Natural killer cell (primary cell): ENCODE data around the gene PTPRR. TPM values are rescaled to one million over a fixed set of nuclear protein-coding genes. Genes with fewer than 3 reads are reported as not detected.
A peak's percentile ranks its signal among the peaks of the same experiment; 100 is the strongest.

Source experiments
- ATAC-seq, 3 donors: fragments of 150-1000 bp in 2 of 3; fragments of 200-7000 bp in 1 of 3; cut with Tn5 transposase; 1 replicate in 1 of 3; 2 replicates in 2 of 3; pipeline ENCODE4 v1.10.0; 2021; ENCODE audit warnings: mild to moderate bottlenecking in 2 of 3, moderate library complexity in 2 of 3
- DNase-seq, 2 donors: peaks; one replicate each; pipeline versions ENCODE4 v3.0.0 to v3.0.0-alpha.2; 2013 to 2021; ENCODE audit warnings: mixed read lengths in 1 of 2
- H3K27ac ChIP-seq: one replicate; pipeline ENCODE4 v1.5.1; 2013; ENCODE audit warnings: mild to moderate bottlenecking, low read length
- H3K27me3 ChIP-seq: one replicate; pipeline ENCODE4 v1.6.1; 2013; ENCODE audit warnings: low read length; ENCODE audit not compliant: control insufficient read depth, insufficient read depth
- H3K36me3 ChIP-seq: one replicate; pipeline ENCODE4 v1.6.1; 2013; ENCODE audit warnings: low read length; ENCODE audit not compliant: control insufficient read depth, insufficient read depth
- H3K4me1 ChIP-seq: one replicate; pipeline ENCODE4 v1.6.1; 2013; ENCODE audit warnings: low read length; ENCODE audit not compliant: control insufficient read depth, insufficient read depth
- H3K4me3 ChIP-seq: one replicate; pipeline ENCODE4 v1.5.1; 2013; ENCODE audit warnings: low read length
- H3K9me3 ChIP-seq: one replicate; pipeline ENCODE4 v1.6.1; 2013; ENCODE audit warnings: low read length; ENCODE audit not compliant: control insufficient read depth, insufficient read depth
- H3K27ac Mint-ChIP-seq, 2 donors: one replicate each; pipeline ENCODE4 v1.8.0; 2022; ENCODE audit warnings: mild to moderate bottlenecking in 2 of 2, mixed read lengths in 2 of 2, moderate library complexity in 1 of 2
- H3K27me3 Mint-ChIP-seq, 2 donors: one replicate each; pipeline ENCODE4 v1.8.0; 2022; ENCODE audit warnings: low read depth in 2 of 2, mixed read lengths in 2 of 2
- H3K36me3 Mint-ChIP-seq: one replicate; pipeline ENCODE4 v1.8.0; 2022; ENCODE audit warnings: mixed read lengths
- H3K4me1 Mint-ChIP-seq, 2 donors: one replicate each; pipeline ENCODE4 v1.8.0; 2022; ENCODE audit warnings: mixed read lengths in 2 of 2
- H3K4me3 Mint-ChIP-seq: one replicate; pipeline ENCODE4 v1.8.0; 2022; ENCODE audit warnings: mild to moderate bottlenecking, moderate library complexity, mixed read lengths
- H3K9me3 Mint-ChIP-seq, 2 donors: one replicate each; pipeline ENCODE4 v1.8.0; 2022; ENCODE audit warnings: mixed read lengths in 2 of 2
- WGBS: methylation state at CpG from one replicate; pipeline ENCODE4 v1.1.7; 2013; ENCODE audit warnings: missing lambda C conversion rate; ENCODE audit not compliant: insufficient coverage; 5-methylcytosine and 5-hydroxymethylcytosine counted together
- intact Hi-C: fragments of 100-400 bp; cut with micrococcal nuclease; formaldehyde crosslinking; loops from one replicate; pipeline ENCODE4 v1.14.2; 2022
- total RNA-seq, 4 donors: library from RNA; stranded (reverse); fragments of 120-200 nt in 1 of 4; gene quantifications; one replicate each; pipeline versions ENCODE4 v1.2.3 to v1.2.4, GENCODE V29; 2013 to 2022
- TF ChIP-seq, protein P1 (sequence below): fragments of 200-600 bp; IDR thresholded peaks from one replicate; pipeline ENCODE4 v1.8.0; 2022; ENCODE audit warnings: antibody characterized with exemption

PTPRR gene
- total RNA-seq, 3 donors from 2014 or later (not counting 1 experiment from before 2014, with no cell fraction given), result 0.91 to 1.3 TPM; not detected in 1

DNA sequence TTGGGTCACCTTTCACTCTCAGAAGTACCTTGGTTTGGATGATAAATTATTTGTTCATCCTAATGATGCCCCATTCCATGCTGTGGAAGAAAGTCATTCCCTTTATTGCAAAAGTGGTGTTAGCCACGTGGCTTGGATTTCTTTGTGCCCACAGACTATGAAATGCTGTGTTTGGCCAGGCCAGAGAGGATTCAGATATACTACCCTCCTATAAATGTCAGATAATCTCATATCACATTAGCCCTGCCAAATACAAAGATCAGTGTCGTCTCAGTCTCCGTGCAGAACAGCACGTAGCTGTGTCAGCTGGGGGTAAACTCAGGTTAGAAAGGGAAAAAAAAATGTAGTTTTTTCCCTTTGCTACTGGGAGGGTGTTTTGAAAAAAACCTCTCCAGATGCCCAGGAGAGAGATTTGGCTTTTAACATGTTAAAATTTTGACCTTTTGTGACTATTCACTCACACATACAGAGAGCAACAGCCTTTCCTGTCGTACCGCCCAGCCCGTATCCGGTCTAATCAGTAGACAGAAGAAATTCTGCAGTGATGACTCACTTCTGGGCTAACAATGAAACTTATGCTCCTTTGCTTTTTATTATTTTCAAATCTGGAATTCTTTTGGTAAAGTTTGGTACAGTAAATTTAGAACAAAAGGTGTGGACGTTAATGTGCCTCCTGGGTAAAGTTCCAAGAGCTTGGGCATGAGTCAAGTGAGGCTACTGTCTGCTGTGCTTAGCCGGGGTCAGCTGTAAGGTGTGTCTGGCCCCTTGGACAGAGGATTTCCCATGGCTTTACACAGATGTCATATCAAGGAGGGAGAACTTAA lies 274.8 kb downstream of the PTPRR start:
- peak overlapping the region; percentile 97 for H3K27ac ChIP-seq
- Mint-ChIP-seq H3K36me3 (no peaks in the 10 kb centered on the region), H3K27ac (peak overlapping the region; percentile 92 to 96), H3K27me3 (no peaks in the 10 kb centered on the region), H3K4me1 (peaks cover 42 to 51% of the 10 kb centered on the region in 2 donors), H3K9me3 (no peaks in the 10 kb centered on the region), H3K4me3 (peak overlapping the region; percentile 88)
- TF ChIP-seq, protein P1, sequence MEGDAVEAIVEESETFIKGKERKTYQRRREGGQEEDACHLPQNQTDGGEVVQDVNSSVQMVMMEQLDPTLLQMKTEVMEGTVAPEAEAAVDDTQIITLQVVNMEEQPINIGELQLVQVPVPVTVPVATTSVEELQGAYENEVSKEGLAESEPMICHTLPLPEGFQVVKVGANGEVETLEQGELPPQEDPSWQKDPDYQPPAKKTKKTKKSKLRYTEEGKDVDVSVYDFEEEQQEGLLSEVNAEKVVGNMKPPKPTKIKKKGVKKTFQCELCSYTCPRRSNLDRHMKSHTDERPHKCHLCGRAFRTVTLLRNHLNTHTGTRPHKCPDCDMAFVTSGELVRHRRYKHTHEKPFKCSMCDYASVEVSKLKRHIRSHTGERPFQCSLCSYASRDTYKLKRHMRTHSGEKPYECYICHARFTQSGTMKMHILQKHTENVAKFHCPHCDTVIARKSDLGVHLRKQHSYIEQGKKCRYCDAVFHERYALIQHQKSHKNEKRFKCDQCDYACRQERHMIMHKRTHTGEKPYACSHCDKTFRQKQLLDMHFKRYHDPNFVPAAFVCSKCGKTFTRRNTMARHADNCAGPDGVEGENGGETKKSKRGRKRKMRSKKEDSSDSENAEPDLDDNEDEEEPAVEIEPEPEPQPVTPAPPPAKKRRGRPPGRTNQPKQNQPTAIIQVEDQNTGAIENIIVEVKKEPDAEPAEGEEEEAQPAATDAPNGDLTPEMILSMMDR, result no peak
- WGBS, result 28% methylated on average over 10 of the region's 10 CpGs
- ATAC-seq, result peak; percentile 96 to 98 (median 96)
- intact Hi-C loops, result loop anchor here (1.0 to 10.0 kb wide), 3 partner anchors 15 to 72 kb away; no protein-coding TSS in a partner anchor
- no peaks in the 10 kb centered on the region for H3K9me3 ChIP-seq
- no peaks in the 10 kb centered on the region for H3K36me3 ChIP-seq
- peak; percentile 11 to 46 for DNase-seq
- H3K4me1 ChIP-seq, result peaks cover 15% of the 10 kb centered on the region
- no peaks in the 10 kb centered on the region for H3K27me3 ChIP-seq
- H3K4me3 ChIP-seq, result peak overlapping the region; percentile 11

DNA sequence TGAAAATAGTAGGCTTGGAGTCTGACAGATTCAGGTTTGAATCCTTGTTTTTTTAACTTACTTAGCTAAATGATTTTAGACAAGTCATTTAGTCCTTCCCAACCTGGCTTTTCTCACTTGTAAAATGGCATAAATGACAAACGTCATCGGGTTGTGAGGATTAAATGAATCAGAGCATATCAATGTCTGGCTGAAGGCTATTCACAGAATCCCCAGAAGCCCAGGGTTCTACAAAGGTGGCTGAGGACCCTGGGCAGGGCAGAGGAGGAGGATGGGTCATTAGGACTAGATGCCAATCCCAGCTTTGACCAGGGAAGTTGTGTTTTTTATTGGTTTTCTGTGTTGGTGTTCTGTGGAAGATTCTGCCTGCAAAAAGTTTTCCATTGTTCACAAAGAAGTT lies 275.7 kb downstream of the PTPRR start:
- no peaks in the 10 kb centered on the region for H3K36me3 Mint-ChIP-seq
- H3K9me3 ChIP-seq, result no peaks in the 10 kb centered on the region
- no peak overlapping the region for H3K4me3 ChIP-seq
- no peaks in the 10 kb centered on the region for H3K36me3 ChIP-seq
- no peaks in the 10 kb centered on the region for H3K27me3 ChIP-seq
- DNase-seq (no peak), ATAC-seq (no peak)
- H3K9me3 Mint-ChIP-seq, result no peaks in the 10 kb centered on the region
- 89% methylated on average over 2 of the region's 2 CpGs for WGBS
- H3K4me3 Mint-ChIP-seq, result peak overlapping the region; percentile 88
- intact Hi-C loops, result loop anchor here (5.0 to 10.0 kb wide), 2 partner anchors 50 to 72 kb away; no protein-coding TSS in a partner anchor
- peaks cover 44 to 55% of the 10 kb centered on the region in 2 donors for H3K4me1 Mint-ChIP-seq
- H3K27me3 Mint-ChIP-seq, result no peaks in the 10 kb centered on the region
- H3K27ac Mint-ChIP-seq, result peak overlapping the region; percentile 92 to 96
- H3K4me1 ChIP-seq, result peaks cover 15% of the 10 kb centered on the region
- TF ChIP-seq, protein P1, result no peak
- peak overlapping the region; percentile 97 for H3K27ac ChIP-seq

DNA sequence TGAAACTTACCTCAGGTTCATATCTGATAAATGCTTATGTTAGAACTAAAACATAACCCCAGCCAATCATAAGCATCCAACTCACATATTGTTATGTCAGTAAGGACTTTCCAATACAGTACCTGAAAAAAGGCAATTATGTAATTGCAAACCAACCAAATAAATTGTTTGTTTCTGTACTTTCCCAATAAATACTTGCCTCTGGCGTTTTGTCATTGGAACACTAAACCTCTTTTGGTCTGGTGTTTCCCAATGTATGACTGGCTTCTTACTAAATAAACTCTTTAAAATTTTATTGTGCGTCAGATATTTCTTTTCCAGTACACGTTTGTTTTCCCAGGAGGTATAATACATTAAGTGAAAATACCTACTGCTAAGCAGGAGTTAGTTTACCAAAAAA lies 276.6 kb downstream of the PTPRR start:
- Mint-ChIP-seq H3K9me3 (no peaks in the 10 kb centered on the region), H3K4me3 (no peak overlapping the region), H3K27ac (peak overlapping the region; percentile 92 to 96), H3K4me1 (peaks cover 44 to 55% of the 10 kb centered on the region in 2 donors), H3K36me3 (no peaks in the 10 kb centered on the region), H3K27me3 (no peaks in the 10 kb centered on the region)
- H3K4me1 ChIP-seq, result peaks cover 15% of the 10 kb centered on the region
- no peaks in the 10 kb centered on the region for H3K36me3 ChIP-seq
- ATAC-seq (no peak), DNase-seq (no peak)
- intact Hi-C loops, result loop anchor here (10.0 kb wide), 1 partner anchor 49 kb away; no protein-coding TSS in a partner anchor
- H3K9me3 ChIP-seq, result no peaks in the 10 kb centered on the region
- WGBS, result 85% methylated on average over 1 of the region's 3 CpGs
- TF ChIP-seq, protein P1, result no peak
- H3K27ac ChIP-seq, result no peak overlapping the region
- no peak overlapping the region for H3K4me3 ChIP-seq
- H3K27me3 ChIP-seq, result no peaks in the 10 kb centered on the region
